DMS114 treated with DMSO at 0.1 percent for 48 hours (cell line): ENCODE data around the gene ZC3H12C.

ENCODE experiments used
- DNase-seq: peaks from one replicate; lab custom pipeline; 2025; ENCODE audit not compliant: unreplicated experiment; lab: John Stamatoyannopoulos, UW

Gene ZC3H12C

GRCh38 chr11:110147962-110148709, 54.9 kb downstream of the ZC3H12C start:
- no peak for DNase-seq

DNA sequence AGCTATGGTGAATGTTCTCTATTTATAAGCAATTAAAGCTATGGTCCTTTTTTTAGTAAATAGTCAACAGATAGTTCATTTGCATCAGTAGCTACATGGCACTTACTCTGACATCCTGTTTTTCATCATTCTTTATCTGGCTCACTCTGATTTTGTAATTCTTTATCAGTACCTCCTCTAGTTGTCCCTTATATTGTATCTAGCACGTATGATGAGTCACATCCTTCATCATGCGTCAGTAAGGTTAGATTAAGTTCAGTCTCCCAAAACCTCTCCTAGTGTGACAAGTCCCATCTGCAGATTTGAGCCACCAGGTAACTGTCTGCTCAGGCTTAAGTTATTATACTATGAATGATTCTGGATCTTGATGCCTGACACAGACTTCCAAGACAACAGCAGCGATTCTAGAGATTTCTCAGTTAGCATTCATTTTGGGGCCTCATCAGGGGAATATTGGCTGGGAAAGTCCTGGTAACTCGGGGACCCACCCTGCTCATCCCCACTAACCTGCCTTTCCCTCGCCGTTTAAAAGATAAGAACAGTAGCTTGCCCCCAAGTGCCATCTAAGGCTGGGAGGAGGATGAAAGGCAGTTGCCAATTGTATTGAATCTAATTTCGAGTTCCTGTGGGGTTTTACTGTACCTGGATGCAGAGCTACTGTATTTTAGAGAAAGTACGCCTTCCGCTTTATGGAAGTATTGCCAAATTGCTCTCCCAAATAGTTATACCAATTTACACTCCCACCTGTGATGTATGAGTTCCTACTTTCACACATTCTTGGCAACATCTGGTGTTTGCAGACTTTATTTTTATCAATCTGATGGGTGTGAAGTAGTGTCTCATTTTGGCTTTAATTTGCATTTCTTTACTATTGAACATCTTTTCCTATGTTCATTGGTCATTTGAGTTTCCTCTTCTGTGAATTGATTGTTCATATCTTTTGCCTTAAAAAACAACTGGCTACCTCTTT, 55.9 kb downstream of the ZC3H12C start:
- DNase-seq: no peak

DNA sequence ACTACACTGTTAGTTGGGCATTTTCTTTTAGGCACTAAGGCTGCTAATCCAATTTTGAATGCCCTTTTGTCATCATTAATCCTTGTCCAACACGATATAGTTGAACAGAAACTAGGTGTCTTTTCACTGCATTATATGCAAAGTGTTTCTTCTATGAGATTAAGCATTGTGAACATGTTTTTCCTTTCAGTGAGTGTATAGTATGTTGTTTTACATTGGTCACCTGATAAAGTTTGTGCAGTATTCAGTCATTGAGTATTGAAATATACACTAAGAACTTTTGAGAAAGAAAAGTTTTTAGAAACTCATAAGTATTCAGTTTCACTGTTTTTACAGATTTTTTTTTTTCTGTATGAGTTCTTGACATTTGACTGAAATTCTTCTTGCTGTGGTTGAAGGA, 59.0 kb downstream of the ZC3H12C start:
- no peak for DNase-seq

- no peak for DNase-seq
Measured at GRCh38 chr11:110153474-110153873, 60.3 kb downstream of the ZC3H12C start.

- no peak for DNase-seq
Measured at GRCh38 chr11:110156503-110156902, 63.3 kb downstream of the ZC3H12C start.

DNA sequence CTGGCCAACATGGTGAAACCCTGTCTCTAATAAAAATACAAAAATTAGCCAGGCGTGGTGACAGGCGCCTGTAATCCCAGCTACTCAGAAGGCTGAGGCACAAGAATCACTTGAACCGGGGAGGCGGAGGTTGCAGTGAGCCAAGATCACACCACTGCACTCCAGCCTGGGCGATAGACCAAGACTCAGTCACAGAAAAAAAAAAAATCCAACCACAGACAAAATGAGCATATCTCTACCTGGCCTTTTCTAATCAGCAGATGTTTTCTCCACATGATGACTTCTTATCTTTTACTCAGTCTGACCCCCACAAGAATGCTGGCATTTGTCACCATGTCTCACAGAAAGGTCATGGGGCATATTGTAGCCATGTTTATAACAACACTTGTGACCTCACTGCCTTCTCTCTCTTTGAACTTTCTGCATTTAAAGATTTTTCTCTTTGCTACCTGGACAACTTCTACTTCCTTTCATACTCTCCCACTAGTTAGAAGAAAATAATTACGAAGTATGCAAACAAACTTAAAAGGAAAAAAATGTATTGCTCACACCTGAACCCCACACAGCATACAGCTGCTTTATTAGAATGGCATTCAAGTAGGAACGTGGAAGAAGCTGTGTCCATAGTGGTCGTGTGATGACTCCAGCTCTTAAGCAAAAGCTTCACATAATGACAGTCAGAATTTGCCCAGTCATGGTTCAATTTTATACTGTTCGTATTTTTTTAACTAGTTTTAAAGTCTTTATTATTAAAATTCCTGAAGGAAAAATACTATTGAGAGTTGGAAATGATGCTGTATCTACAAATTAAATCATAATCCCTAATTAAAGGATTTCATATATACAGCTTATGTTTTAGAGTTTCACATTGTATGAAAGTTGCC, 65.4 kb downstream of the ZC3H12C start:
- DNase-seq: no peak

- no peak for DNase-seq
Measured at GRCh38 chr11:110159476-110159875, 66.3 kb downstream of the ZC3H12C start.

DNA sequence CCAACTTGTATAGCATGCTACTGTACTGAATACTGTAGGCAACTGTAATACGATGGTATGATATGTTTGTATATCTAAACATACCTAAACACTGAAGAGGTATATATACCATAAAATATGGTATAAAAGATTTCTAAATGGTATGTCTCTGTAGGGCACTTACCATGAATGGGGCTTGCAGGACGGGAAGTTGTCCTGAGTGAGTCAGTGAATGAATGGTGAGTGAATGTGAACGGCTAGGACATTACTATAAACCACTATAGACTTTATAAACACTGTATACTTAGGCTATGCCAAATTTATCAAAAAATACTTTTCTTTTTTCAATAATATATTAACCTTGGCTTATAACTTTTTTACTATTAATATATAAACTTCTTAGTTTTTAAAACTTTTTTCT, 66.8 kb downstream of the ZC3H12C start:
- DNase-seq: no peak

- no peak for DNase-seq
Measured at GRCh38 chr11:110160437-110160836, 67.2 kb downstream of the ZC3H12C start.

DNA sequence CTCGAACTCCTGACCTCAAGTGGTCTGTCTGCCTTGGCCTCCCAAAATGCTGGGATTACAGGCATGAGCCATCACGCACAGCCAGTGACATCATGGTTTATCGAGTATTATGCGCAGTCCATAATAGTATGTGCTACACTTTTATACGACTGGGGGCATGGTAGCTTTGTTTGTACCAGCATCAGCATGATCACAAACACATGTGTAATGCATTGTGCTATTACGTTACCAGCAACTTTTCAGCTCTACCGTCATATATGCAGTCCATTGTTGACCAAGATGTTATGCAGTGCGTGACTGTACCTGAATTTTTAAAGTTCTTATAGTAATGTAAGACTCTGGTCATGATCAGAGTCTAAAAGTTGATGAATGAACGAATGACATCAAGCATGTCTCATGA, 67.9 kb downstream of the ZC3H12C start:
- no peak for DNase-seq

DNA sequence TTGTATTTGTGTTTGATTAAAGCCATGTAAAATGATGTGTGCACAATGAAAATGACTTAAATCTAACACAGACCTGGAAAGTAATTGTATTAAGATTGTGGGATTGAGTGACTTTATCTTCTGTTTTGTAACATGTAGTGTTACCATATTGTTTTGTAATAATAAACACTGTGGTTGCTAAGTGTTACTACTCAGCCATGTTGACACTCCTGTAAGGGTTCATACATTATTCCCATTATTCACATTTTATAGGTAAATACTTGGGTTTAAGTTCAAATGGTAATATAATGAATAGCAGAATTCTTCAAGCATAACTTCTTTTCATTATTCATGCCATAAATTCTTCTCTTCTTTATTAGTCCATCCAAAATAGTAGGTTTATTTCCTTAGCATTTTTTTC, 69.0 kb downstream of the ZC3H12C start:
- no peak for DNase-seq

- no peak for DNase-seq
Measured at GRCh38 chr11:110165039-110165925, 72.1 kb downstream of the ZC3H12C start.

- no peak for DNase-seq
Measured at GRCh38 chr11:110168033-110168803, 75.0 kb downstream of the ZC3H12C start.

GRCh38 chr11:110169738-110170137, 76.5 kb downstream of the ZC3H12C start:
- DNase-seq: no peak

DNA sequence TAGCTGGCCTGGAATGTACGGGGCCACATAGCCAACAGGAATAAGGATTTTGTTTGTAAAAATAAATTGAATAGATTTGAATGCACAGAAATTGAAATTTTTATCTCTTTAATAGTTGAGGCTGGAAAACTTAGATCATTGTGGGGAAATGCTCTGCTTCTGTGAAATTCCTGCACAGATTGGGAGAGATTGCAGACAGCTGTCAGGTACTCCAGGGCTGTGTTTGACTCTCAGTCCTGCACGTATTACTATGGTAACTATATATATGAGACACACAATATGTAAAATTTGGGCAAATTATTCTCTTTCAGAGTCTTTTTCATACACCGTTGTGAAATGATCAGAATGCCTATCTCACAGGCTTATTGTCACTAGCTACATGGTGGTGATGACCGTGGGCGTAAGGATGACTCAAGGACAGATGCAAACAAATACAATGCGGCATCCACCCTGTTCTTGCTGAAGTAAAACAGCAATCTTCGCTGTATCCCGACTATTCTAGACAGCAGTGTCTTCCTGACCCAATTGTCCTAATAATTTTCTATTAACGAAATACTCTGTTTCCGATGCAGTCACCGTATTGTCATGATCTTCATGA, 79.4 kb downstream of the ZC3H12C start:
- no peak for DNase-seq

DNA sequence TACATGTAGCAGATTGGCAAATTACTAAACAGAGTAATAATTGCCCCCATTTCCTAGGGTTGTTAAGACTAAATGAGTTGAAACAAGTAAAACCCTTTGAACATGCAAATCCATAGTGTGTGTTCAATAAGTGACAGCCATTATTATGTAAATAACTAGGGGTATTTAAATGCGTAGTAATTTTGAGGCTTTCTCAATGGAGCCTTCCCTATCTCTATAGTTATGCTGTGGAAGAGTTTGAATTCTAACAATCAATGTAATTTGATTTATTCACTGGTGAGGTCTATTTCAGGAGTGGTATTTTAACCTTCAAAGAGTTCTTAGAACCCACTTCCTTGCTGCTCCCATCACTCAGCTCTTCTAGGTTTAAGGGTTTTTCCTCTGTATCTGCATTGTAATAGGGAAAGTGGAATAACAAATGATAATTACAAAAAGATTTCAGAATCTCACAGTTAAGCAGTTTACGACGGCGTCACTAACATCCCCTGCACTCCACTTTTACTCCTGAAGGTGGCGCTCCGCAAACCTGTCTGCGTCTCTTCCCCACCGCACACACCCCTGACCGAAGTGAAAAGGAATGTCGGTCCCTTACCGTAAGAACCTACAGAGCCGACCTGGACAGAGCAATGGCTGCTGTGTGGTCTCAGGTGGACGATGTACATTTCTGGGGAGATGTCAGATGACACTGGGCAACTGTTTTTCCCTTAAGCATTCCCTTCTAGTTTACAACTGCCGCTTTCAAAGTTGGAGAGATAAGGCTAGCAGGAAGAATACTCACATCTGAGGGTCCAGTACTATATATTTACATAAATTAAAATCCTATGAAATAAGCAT, 80.8 kb downstream of the ZC3H12C start:
- DNase-seq: no peak

GRCh38 chr11:110174645-110175310, 81.6 kb downstream of the ZC3H12C start:
- DNase-seq: no peak
